GM19035 (cell line): ENCODE results near the gene TBC1D20.
"Not testable (repeated sequence)": the region's sequence is repeated elsewhere in the genome, so short reads cannot be mapped to it uniquely, and the experiment has no call there.

Source experiments
- ATAC-seq: cut with Tn5 transposase; IDR thresholded peaks from one replicate; pipeline ENCODE4 v1.9.1; 2021; ENCODE audit not compliant: unreplicated experiment

TBC1D20 gene, protein sequence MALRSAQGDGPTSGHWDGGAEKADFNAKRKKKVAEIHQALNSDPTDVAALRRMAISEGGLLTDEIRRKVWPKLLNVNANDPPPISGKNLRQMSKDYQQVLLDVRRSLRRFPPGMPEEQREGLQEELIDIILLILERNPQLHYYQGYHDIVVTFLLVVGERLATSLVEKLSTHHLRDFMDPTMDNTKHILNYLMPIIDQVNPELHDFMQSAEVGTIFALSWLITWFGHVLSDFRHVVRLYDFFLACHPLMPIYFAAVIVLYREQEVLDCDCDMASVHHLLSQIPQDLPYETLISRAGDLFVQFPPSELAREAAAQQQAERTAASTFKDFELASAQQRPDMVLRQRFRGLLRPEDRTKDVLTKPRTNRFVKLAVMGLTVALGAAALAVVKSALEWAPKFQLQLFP

DNA sequence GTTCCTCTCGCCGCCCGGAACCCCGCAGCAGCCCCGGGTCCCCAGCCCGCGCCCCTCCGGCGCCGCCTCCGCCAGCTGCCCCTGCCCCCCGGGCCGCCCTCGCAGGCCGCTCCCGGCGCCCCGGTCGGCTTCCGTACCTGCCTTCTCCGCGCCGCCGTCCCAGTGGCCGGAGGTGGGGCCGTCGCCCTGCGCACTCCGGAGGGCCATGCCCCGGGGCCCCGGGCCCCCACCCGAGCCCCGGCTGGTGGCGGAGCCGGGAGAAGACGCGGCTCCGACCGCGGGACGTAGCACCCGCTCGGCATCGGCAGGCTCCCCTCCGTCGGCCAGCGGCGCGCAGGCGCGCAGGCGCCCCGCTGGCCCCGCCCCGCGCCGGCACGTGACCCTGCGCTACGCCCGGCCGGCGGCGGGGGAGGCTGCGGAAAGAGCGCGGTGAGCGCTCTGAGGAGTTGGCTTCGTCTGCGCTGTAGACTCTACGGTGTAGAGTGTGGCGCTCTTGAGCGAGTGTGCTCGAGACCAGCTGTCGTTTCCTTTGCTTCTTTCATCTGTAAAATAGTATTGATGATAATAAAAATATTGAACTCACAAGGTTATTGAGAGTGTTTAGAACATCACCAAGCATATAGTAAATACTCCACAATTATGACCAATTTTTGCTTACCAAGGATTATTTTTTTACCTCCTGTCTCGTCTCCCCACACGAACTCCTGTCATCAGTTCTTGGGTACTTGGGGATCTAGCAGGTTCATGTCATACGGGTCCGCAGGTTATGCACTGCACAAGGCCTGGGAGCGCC is at the start of gene TBC1D20:
Gene TBC1D20 (minus strand): TSS at position 335 of the 793 bp plus-strand sequence. CDS start 128 bp downstream, at position 207.
- peak; percentile 89 for ATAC-seq

DNA sequence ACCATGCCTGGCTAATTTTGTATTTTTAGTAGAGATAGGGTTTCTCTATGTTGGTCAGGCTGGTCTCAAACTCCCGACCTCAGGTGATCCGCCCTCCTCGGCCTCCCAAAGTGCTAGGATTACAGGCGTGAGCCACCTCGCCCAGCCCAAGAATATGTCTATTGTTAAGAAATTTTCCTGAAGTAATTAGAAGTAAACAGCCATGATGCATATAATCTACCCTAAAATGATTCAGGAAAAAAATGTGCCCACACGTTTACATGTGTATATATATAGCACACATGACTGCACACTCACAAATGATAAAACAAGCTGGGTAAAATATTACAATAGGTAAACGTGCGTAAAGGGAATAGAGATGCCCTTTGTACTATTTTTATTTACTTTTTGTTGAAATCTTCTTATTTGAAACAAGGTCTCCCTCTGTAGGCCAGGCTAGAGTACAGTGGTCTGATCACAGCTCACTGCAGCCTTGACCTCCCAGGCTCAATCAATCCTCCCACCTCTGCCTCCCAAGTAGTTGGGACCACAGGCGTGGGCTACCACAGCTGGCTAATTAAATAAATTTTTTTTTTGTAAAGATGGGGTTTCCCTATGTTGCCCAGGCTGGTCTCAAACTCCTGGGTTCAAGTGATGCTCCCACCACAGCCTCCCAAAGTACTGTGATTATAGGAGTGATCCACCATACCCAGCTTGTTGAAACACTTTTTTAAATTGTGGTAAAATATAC is 48.2 kb upstream of the TBC1D20 start:
- not testable (repeated sequence) for ATAC-seq

DNA sequence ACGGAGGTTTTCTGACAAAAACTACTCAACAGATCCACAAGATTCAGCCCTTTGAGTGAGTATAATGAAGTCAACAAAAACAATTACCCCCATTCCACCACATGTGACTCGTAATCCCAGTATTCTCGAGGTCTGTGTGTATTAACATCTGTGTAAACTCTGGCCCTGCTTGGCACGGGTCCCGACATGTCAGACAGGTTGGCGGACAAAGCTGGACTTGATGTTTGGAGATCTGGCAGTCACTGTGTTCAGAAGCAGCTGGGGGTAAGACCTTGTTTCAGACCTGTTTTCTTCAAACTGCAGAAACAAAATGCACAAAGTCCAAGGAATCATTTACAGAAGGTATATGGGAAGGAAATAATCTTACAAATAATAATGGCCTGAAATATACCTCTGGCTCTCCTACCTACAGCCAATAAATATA is 46.0 kb upstream of the TBC1D20 start:
- ATAC-seq, result not testable (repeated sequence)

DNA sequence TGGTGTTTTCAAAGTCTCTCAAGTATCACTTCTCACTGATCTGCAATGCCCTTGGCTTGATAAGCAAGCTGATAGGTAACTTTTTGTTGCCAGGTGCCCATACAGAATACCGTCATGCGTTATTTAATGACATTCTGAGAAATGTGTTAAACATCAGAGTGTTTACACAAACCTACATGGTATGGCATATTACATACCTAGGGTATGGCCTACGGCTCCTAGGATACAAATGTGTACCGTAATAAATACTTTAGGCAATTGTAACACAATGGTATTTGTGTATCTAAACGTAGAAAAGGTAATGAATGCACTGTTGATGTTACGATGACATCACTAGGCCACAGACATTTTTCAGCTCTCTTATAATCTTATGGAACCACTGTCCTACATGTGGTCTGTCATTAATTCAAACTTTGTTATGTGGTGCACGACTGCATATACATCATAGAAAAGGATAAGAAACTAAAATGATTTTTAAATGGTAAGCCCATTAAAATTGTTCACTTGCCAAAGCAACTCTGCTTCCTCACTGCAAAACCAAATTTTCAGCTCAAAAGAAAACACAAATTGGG is 45.5 kb upstream of the TBC1D20 start:
- no peak for ATAC-seq

DNA sequence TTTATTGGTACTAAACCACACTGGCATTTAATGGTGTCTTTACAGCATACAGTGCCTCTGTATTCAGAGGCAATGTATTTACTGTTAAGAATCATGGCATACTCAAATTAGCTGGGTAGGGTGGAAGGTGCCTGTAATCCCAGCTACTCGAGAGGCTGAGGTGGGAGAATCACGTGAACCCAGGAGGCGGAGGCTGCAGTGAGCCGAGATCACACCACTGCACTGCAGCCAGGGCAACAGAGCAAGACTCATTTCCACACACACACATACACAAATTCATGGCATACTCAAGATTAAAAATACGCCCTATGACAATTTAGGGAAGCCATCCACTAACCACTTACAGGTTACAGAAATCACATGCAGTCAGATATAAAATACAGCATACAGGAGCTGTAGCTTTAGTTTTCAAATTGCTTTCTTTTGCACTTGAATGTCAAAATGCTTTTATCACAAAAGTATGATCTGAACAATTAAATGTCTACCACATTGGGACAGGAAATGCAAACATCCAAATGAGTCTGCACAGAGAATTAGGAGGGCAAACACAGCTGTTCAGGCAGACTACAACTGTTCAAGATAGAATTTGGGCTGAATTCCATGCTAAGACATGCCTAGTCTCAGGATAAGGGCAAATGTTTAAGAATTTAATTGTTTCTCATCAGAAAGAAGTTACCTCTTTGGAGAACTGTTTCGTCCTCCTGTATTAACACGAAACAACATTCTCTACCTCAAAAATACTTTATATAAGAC is 44.8 kb upstream of the TBC1D20 start:
- no peak for ATAC-seq

DNA sequence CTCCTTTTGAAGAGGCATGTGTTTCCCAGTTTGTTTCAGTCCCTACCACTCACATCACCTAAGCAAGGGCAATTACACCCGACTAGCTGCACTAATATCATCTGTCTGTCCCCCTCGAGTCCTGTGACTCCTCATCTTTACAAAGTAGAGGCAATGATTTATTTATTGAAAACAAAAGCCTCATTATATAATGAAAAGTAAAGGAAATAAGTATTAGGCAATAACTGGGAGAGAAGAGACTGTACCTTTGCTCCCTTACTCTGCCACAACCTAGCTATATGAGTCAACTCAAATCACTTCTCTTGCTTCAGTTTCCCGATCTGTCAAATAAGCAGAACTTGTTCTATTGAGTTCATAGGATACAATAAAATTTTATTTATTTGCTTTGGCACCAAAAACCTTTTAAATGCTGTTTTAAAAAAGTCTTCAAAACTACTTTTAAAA is 42.3 kb upstream of the TBC1D20 start:
- ATAC-seq, result no peak

DNA sequence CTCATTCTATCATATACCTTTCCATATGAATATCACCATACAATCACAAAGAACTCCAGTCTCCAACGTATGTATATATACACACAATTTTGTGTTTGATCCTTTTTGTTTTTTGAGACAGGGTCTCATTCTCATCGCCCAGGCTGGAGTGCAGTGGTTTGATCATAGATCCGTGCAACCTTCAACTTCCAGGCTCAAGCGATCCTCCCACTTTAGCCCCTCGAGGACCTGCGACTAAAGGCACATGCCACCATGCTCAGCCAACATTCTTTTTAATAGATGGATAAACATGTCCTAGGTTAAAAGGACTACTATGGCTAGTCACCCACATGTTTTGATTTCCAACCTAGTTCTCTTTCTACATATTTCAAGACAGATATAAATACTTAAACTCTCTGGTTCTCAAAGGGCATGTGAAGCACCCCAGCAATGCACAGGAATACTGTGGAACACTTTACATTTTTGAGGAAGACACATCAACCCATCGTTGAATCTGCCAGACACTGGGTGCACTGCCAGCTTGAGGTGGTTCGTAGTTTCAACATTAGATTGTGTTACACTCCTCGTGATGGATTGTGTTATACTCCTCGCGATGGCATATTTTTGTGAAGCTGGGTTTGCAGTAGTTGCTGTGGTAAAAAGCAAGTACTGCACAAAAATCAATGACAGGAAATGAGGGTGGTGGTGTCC is 40.9 kb upstream of the TBC1D20 start:
- ATAC-seq, result no peak

DNA sequence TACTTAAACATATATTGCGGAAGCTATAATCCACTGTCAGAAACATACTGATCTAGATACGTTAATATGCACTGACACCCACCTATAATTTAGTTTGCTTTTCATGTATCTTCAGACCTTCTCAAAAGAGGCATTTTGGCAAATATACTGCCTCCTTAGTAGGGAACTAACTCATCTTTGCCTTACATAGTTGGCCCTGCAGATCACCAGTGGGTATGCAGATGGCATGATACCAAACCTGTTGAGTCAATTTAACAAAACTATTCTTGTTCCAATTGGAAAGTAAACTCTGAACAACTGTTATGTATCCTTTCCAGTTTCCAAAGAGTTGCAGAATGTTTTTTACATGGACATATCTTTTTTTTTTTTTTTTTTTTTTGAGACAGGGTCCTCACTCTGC is 35.6 kb upstream of the TBC1D20 start:
- no peak for ATAC-seq

DNA sequence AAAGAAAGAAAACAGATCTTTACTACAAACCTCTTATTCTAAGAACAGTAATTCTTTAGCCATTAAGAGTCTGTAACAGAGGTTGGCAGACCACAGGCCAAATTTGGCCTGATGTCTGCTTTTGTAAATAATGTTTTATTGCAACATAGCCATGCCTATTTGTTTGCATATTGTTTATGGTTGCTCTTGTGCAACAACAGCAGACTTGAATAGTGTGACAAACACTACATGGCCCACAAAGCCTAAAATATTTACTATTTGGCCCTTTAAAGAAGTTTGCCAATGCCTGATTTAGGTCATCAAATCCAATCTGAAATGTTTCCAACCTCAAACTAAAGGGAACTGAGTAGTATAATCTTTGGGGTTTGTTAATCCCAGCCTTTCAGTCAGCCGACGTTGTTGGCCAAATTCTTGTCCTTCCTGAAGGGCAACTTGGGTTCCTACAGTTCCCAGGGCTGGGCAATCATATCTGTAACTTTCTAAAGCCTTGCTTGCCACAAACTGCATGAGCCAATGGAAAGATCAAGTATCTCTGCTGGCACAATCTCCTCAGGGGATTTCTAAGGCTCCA is 33.9 kb upstream of the TBC1D20 start:
- no peak for ATAC-seq

DNA sequence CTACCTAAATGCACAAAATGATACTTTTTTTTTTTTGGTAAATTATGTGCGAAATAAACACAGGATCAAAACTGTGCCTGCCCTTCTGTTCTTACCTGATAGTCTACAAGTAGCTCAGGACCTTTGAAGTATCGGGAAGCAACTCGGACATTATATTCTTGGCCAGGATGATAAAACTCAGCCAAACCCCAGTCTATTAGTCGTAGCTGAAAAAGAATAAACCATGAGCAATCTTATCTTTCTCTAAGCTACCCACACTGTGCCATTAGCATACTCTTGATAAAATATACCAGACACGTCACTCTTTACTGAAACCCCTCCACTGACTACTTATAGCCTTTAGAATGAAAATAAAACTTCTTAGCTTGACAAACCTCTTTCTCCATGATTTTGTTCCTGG is 29.8 kb upstream of the TBC1D20 start:
- no peak for ATAC-seq

DNA sequence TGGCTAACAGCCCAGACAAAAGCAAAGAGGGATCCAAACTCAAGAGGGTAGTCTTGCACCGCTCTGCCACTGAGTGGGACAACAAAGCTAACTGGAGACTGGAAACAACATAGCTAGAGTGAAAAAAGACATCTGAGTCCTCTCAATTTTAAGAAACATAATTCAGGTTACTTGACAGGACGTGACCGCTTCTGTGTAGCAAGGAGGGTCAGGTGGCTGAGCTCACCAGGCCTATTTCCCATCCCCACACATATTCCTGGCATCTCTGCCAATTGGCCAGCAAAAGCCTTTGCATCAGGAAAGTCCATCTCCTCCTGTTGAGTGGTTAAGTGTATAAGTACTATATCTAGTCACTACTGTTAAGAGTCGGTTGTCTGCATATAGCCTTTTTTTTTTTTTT is 25.3 kb upstream of the TBC1D20 start:
- no peak for ATAC-seq

DNA sequence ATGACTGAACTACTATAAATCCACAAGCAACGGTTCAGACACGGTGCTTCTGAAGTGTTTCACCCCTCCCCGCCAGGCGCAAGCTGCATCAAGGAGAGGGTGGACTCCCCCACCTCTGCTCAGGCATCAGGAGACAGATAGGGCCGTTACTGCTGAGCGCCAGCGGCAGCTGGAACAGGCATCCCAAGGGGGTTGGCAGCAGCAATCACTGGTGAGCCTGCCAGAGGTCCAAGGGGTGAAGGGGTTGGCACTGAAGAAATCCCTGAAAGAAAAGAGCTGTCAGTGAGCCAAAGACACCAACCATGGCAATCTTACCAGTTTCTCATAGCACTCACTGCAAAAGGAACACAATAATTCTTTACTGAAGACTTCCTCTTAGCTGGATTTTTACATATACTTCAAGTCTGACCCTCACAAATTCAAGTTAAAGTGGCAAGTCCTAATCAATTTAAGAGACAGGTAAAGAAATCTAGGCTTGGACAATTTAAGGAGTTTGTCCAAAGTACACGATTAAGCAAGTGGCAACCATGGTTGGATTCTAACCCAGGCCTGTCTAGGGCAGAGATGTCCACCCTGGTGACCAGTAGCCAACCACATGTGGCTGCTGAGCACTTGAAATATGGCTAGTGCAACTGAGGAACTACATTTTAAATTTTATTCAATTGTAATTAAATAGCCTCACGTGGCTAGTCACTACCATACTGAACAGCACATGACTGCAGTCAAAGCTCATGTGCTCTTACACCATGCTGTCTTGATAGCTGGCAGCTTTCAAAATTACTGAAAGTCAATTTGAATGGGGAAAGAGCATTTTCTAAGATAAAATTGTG is 21.7 kb upstream of the TBC1D20 start:
- ATAC-seq, result no peak

DNA sequence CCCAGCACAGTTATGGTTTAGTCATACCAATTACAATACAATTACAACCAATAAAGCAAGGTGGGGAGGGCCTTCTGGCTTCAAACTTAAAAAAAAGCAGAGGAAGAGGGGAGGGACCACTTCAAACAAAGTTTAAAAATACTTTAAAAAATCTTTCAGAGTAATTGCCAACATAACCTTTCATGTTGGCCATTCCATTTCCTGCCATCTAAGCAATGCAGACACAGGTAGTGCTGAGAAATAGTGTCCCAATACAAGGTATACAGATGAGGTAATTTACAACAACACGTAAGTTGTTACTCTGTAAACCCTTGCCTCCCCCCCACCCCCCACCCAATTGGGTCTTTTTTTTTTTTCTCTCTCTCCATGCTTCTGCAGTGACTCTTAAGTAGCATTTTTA is 18.8 kb upstream of the TBC1D20 start:
- ATAC-seq, result no peak

DNA sequence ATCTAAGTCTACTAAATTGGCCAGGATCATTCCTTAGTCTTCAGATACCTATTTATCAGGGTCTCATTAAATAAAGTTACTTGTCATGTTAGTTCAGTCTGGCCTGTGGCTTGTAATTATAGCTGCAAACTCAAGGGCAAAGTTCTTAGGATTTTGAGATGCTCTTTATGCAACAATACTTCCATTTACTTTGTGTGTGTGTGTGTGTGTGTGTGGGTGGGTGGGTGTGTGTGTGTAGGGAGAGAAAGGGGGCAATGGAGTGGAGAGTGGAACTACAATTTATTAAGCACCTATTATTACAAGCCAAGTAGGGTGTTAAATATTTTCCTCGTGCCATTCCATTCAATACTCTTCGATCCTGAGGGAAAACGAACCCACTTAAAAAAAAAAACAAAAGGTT is 17.7 kb upstream of the TBC1D20 start:
- ATAC-seq, result no peak

DNA sequence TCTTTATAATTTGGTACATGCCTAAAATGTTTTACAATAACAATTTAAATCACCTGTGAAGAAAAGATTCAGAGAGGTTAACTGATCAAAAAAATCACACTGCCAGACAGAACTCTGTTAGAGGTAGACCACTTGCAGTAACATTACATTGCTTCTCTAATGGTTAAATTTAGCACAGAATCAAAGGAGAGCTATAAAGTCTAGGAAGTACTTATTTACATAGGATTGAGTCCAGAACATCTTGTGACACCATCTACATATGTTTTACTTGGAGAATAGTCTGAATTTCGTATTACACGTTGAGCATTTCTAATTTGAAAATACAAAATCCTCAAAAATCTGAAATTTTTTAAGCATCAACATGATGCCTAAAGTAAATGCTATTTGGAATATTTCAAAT is 17.2 kb upstream of the TBC1D20 start:
- no peak for ATAC-seq

DNA sequence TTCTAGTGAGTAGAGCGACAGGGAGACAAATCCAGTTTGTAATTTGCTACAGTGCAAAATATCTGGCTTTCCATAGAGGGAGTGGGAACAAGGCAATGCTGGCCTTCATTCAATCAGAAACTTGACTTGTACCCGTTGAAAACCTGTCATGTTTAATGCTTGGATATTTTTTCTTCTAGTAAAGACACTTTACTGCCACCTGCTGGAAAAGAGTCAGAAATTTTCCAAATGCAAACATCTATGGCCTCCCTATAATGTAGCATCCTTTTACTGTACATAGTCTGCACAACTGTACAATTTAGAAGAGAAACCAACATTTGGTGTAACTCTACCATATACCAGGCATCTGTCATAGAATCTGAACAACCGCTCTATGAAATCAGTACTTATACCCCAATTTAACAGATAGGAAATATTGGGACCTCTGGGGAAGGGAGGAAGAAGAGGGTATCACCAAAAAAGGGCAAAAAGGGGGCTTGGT is 16.7 kb upstream of the TBC1D20 start:
- ATAC-seq, result no peak

DNA sequence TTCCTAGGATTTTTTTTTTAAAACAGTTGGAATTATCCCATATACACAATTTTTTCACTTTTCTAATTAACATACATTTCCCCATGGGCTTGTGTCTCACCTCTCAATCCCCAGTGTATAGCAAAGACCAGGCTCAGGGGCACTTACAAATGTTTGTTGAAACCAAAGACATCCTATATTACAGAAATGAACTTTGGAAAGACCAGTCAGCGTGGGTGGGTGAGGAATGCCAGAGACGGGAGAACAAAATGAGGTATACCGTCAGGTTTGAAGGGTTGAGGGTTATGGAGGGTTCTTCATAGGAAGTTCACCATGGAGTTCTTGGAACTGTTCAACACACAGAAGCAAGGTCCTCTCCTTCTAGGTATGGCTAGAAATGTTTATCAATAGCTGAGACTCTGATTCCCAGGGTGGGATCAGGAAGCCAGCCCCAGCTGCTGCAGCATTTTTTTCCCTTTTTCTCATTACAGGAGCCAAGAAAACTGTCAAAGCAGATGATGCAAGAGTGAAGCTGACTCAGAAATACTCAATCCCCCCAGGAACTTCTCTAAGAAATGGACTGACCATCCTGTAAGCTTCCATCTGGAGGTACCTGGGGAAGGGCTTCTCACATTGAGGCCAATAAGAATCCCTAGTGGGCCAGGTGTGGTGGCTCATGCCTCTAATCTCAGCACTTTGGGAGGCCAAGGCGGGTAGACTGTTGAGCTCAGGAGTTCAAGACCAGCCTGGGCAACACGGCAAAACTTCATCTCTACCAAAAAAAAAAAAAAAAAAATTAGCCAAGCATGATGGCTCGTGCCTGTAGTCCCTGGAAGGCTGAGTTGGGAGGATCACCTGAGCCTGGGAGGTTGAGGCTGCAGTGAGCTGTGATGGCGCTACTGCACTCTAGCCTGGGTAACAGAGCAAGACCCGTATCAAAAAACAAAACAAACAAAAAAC is 15.9 kb upstream of the TBC1D20 start:
- ATAC-seq, result no peak
